Non-pigmented ciliary epithelial cell (primary cell): ENCODE measurements around the gene FERMT1.
"Not testable (repeated sequence)": the region's sequence is repeated elsewhere in the genome, so short reads cannot be mapped to it uniquely, and the experiment has no call there.

Experiments used
- DNase-seq: peaks from one replicate; pipeline ENCODE4 v3.0.0-alpha.2; 2010; ENCODE audit warnings: low read depth

FERMT1 gene

DNA sequence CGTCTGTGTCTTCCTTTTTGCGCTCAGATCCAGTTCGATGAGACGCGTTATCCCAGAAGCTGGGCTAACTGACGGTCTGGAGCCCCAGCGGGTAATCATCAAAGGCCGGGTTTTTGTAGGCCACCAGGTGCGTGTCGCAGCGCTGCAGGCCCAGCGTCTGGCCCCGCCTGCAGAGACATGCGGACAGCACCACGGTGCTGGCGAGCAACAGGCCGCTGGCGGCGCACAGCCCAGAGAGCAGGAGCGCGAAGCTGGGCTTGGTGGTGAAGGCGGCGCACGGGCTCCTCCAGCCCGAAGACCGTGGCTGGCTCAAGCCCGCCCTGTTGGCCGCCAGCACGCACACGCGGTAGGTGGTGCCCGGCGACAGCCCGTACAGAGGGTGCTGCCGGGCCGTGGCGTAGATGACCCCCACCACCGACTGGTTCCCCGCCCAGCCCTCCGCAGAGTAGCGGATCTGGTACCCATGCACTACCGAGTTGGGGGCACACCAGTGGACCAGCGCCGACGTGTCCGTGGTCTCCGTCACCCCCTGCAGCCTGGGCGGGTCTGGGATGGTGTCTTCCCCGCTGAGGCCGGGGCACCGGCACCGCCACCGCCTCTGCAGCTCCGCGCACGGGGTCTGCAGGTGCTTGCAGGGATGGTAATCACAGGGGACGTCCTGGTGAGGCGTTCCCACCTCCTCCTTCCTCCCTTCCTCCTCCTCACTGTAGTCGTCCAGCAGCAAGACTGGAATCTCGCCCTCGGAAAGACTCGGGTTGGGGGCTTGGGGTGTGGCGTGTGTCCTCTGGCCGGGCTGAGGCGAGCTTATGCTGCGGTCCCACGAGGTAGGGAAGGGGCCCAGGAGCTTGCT lies 81.6 kb downstream of the FERMT1 start:
- no peak for DNase-seq

GRCh38 chr20:6040540-6040939 lies 82.3 kb downstream of the FERMT1 start:
- no peak for DNase-seq

DNA sequence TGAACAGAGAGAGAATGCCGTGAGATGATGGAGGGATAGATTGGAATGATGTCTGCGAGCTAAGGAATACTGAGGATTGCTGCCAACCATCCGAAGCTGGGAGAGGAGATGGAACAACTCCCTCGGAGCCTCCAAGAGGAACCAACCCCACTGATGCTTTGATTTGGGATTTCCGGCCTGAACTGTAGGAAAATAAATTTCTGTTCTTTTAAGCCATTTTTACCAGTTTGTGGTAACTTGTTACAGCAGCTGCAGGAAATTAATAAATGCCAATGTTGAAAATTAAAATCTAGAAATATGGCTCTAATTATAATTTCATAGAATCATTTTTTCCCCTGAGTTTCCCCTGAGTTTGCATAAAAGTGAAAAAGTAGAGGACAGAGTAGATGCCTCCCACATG lies 83.1 kb downstream of the FERMT1 start:
- DNase-seq: no peak

DNA sequence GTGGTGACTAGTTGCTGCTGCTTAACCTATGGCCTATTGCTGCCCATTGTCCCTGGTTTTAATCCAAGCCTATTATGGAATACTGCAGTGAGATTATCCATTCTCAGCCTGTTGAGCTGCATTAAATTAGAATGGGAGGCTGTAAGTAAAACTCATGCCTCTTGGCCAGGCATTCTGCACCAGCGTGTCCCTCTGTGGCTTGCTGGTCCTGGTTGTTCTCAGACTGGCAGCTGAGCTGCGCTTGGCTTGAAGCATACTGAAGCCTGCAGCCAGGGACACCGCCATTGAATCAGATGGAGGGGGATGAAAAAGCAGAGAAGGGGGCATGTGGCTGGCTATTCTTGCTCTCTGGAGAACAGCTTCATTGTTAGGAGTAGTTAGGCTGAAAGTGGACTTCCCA lies 84.6 kb downstream of the FERMT1 start:
- no peak for DNase-seq

- no peak for DNase-seq
Observed at GRCh38 chr20:6037082-6037481, 85.7 kb downstream of the FERMT1 start.

DNA sequence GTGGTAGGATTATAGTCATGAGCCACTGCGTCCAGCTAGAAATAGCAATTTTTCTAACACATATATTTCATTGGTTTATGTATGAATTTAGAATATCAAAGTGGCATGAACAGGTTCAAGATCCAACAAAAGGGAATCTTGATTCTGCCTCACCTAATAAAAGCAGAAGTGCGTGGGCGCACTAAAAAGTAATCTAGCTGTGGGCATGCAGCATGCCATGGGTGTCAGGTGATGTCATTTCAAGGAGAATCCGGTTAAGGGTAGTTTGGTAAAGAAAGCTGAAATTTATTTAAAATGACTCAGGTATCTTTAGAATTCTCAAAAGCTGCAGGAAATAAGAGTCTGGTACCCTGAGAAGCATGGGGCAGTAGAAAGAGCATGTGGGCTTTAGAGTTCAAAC lies 86.6 kb downstream of the FERMT1 start:
- DNase-seq: no peak

GRCh38 chr20:6034134-6034969 lies 88.5 kb downstream of the FERMT1 start:
- DNase-seq: no peak

- DNase-seq: not testable (repeated sequence)
Observed at GRCh38 chr20:6032907-6033306, 89.9 kb downstream of the FERMT1 start.

- DNase-seq: no peak
Observed at GRCh38 chr20:6030453-6031080, 92.3 kb downstream of the FERMT1 start.

GRCh38 chr20:6029538-6029937 lies 93.3 kb downstream of the FERMT1 start:
- DNase-seq: no peak

DNA sequence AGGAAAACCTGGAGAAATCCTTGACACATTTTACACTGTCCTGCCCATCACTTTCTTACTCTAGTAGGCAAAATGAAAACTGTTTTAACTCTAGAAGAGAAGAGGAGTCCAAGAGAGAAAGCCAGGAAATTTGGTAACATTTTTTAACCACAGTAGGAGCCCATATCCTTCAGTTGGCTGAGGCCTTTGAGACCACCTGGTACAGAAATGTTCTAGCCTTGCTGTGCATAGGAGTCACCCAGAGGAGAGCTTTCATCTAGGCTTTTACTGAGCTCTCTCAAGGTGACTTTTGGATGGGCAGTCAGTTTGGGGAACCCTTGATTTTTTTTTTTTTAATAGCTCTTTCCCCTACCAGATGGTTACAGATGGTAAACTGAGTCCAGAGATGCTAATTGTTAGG lies 94.0 kb downstream of the FERMT1 start:
- DNase-seq: no peak

- DNase-seq: no peak
Observed at GRCh38 chr20:6026051-6026450, 96.8 kb downstream of the FERMT1 start.
